Muscle layer of colon (tissue), 2 donors: ENCODE results near the gene GRHPR.

Experiments used
- H3K27ac ChIP-seq: one replicate; pipeline ENCODE4 v1.7.0; 2013; ENCODE audit warnings: low read depth, mild to moderate bottlenecking, low read length, moderate library complexity
- H3K27me3 ChIP-seq, 2 donors: one replicate each; pipeline ENCODE4 v1.7.0; 2013; ENCODE audit warnings: low read length in 2 of 2, mild to moderate bottlenecking in 2 of 2; ENCODE audit not compliant: insufficient read depth in 2 of 2, control insufficient read depth in 1 of 2
- H3K36me3 ChIP-seq: one replicate; pipeline ENCODE4 v1.7.0; 2013; ENCODE audit warnings: mild to moderate bottlenecking, low read length; ENCODE audit not compliant: insufficient read depth
- H3K4me1 ChIP-seq: one replicate; pipeline ENCODE4 v1.7.0; 2013; ENCODE audit warnings: mild to moderate bottlenecking, low read length; ENCODE audit not compliant: insufficient read depth
- H3K4me3 ChIP-seq, 2 donors: one replicate each; pipeline ENCODE4 v1.7.0; 2013; ENCODE audit warnings: low read length in 2 of 2, low read depth in 1 of 2, mild to moderate bottlenecking in 1 of 2, moderate library complexity in 1 of 2
- H3K9ac ChIP-seq: one replicate; pipeline ENCODE4 v1.7.0; 2013; ENCODE audit warnings: low read length
- H3K9me3 ChIP-seq: one replicate; pipeline ENCODE4 v1.7.0; 2013; ENCODE audit warnings: mild to moderate bottlenecking, low read length
- donor health status: abdominal sarcoma.
- donor health status: Adenocarcinoma of cecum.

The GRHPR gene

DNA sequence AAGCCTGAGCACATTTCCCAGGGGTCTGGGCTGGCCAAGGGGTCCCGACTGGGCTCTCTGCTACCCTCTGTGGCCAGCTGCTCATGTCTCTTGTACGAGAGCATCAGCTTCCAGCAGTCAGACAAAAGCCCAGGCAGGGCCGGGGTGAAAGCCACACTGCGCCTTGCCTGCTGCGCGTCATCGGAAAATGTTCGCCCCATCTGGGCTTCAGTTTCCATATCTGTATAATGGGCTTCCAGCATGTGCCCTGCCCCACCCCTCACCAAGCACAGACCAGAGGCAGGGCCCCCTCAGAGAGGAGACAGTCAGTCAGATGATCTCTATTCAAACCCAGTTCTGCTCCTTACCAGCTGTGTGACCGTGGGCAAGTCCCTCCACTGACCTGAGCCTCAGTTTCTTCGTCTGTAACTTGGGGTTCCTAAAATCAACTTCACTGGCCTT lies 8.0 kb upstream of the GRHPR start:
- H3K4me3 ChIP-seq: no peak overlapping the region
- no peaks in the 10 kb centered on the region for H3K27me3 ChIP-seq
- no peaks in the 10 kb centered on the region for H3K36me3 ChIP-seq
- H3K9ac ChIP-seq: no peak overlapping the region
- peak overlapping the region; percentile 14 for H3K27ac ChIP-seq
- no peaks in the 10 kb centered on the region for H3K9me3 ChIP-seq
- H3K4me1 ChIP-seq: peaks cover 8% of the 10 kb centered on the region

DNA sequence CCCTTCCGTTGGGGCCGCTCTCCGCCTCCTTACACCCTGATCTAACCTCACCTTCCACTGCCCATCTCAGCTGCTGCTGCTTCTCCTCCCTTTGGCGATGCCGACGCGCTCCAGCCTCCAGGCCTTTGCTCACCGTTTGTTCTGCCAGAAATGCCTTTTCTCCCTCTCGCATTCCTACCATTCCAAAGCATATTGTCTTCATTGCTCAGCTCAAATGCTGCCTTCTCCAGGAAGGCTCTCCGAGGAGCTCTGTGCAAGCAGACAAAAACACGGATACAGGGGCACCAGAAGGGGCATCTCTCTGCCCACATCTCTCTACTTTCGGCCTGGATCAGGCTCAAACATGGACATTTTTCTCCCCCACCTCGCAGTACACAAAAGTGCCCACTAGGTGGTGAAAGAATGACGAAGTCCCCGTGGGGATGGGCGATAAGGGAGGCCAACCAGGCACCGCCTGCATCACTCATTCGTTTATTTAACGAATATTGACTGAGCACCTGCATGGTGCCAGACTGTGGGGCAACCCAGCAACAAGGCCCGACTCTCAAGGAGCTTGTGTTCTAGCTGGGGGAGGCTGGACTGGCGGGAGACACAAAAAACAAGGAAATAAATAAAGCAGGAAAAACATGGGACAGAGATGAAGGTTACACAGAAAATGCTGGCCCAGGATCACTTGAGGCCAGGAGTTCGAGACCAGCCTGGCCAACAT lies 7.3 kb upstream of the GRHPR start:
- Histone ChIP-seq H3K9me3 (no peaks in the 10 kb centered on the region), H3K27ac (peak overlapping the region; percentile 14), H3K4me1 (peaks cover 8% of the 10 kb centered on the region), H3K27me3 (no peaks in the 10 kb centered on the region), H3K36me3 (no peaks in the 10 kb centered on the region), H3K4me3 (peak overlapping the region in 1 of 2 donors; percentile 53), H3K9ac (no peak overlapping the region)

DNA sequence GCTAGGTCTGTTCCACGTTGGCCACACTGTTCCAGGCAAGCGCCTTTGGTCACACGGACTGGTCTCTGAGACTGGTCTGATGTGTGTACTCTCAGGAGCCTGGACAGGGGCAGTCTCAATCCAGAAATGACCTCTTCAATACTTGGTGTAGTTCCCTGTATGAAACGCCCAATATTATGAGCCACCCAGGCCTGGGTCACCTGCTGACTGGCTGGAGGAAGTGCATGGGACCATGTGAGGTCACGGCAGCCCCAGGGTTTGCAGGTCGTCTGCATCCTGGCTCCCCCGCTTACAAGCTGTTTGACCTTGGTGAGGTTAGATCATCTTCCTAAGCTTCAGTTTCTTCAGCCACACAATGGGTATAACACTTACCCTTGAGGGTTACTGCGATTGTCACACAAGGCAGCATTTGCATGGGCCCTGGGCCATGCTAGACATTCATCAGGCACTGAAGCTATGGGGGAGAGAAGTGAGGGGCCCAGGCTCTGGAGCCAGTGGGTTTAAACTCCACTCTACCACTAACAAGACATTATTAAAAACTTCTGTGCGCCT lies 5.2 kb upstream of the GRHPR start:
- no peaks in the 10 kb centered on the region for H3K27me3 ChIP-seq
- no peaks in the 10 kb centered on the region for H3K9me3 ChIP-seq
- H3K27ac ChIP-seq: no peak overlapping the region
- H3K36me3 ChIP-seq: no peaks in the 10 kb centered on the region
- H3K9ac ChIP-seq: no peak overlapping the region
- no peak overlapping the region for H3K4me3 ChIP-seq
- H3K4me1 ChIP-seq: peaks cover 13% of the 10 kb centered on the region

DNA sequence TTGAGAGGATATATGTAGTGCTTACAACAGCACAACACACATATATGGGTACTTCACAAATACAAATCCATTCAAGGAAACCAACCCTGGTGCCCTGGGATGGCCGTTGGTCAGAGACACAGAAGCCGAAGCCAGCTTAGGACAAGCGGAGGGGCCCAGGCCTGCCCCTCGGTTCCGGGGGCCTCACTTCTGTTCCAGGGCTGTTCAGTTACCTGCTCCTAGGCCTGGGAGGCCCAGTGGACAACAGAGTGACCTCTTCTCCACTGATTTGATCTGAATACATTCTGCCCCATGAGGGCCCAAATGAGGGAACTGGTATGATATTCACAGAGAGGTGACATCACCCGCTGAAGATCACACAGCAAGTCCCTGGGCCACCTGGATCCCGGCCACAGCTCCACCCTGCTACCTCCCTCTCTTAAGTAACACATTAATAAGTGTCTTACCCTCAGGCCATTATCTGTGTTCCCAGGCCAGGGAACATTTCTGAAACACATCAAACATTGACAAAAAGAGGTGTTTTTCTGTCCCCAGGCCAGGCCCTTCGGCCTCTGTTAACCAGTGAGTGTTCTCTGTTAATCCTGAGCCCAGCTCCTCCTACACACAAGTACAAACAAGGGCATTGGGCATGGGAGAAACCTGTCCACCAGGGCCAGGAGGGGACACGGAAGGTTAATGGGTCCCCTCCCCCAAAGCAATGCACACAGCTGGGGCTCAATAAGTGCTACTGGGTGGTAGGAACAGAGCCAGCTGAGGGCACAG lies 4.5 kb upstream of the GRHPR start:
- Histone ChIP-seq H3K9ac (no peak overlapping the region), H3K4me3 (no peak overlapping the region), H3K27ac (no peak overlapping the region)

DNA sequence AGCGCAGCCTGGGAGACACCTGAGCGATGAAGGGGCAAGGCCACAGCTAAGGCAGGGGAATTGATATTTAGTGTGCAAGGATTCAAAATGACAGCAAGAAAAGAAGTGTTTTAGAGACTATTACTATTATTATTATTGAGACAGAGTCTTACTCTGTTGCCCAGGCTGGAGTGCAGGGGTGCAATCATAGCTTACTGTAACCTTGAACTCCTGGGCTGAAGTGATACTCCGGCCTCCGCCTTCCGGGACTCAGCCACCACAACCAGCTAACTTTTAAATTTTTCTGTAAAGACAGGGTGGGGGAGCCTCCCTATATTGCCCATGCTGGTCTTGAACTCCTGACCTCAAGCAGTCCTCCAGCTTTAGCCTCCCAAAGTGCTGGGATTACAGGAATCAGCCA lies 3.3 kb upstream of the GRHPR start:
- Histone ChIP-seq H3K9ac (no peak overlapping the region), H3K9me3 (no peaks in the 10 kb centered on the region), H3K27me3 (no peaks in the 10 kb centered on the region), H3K27ac (no peak overlapping the region), H3K36me3 (no peaks in the 10 kb centered on the region), H3K4me3 (no peak overlapping the region), H3K4me1 (peaks cover 24% of the 10 kb centered on the region)

More for the DNA sequence above, 4.5 kb upstream of the GRHPR start:
- Histone ChIP-seq H3K36me3 (no peaks in the 10 kb centered on the region), H3K4me1 (peaks cover 13% of the 10 kb centered on the region), H3K27me3 (no peaks in the 10 kb centered on the region), H3K9me3 (no peaks in the 10 kb centered on the region)

DNA sequence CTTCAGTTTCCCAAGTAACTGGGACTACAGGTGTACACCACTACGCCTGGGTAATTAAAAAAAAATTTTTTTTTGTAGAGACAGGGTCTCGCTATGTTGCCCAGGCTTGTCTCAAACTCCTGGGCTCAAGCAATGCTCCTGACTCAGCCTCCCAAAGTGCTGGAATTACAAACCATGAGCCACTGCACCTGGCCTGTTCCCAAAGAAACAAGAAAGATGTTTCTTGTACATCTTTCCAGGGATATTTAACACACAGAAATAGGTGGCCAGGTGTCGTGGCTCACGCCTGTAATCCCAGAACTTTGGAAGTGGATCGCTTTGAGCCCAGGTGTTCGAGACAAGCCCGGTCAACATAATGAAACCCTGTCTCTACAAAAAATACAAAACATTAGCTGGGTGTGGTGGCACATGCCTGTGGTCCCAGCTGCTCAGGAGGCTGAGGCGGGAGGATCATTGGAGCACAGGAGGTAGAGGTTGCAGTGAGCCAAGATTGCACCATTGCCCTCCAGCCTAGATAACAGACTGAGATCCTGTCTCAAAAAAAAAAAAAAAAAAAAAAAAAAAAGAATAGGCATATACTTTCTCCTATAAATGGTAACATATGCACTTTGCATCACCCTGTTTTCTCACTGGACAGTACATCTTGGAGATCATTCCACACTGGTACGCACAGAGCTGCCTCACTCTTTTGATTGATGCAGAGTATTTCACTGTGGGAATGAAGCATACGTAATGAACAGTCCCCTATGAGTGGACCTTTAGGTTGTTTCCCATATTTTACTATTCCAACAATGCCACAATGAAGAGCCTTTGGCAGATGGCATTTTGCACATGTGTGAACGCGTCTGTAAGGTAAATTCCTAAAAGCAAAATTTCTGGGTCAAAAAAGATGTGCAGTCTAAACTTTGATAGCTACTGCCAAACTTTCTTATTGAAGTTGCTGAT lies 2.0 kb upstream of the GRHPR start:
- no peak overlapping the region for H3K27ac ChIP-seq
- no peaks in the 10 kb centered on the region for H3K27me3 ChIP-seq
- H3K9me3 ChIP-seq: no peaks in the 10 kb centered on the region
- no peaks in the 10 kb centered on the region for H3K36me3 ChIP-seq
- no peak overlapping the region for H3K4me3 ChIP-seq
- peaks cover 29% of the 10 kb centered on the region for H3K4me1 ChIP-seq
- no peak overlapping the region for H3K9ac ChIP-seq

DNA sequence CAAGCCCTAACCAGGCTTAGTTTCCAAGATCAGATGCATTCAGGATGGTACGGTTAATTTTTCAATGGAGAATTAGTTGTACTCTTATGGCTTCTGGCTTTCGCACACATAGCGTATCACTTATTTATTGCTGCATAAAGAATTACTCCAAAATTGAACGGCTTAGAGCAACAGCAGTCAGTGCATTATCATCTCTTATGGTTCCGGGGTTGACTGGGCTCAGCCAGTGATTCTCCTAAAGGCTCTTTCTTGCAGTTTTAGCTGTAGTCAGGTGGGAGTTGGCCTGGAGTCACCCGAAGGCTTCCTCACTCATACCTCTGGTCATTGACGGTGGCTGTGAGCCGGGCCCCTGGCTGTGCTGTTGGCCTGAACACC lies 595 bp upstream of the GRHPR start:
- peak overlapping the region; percentile 83 to 88 for H3K4me3 ChIP-seq
- no peaks in the 10 kb centered on the region for H3K9me3 ChIP-seq
- peak overlapping the region; percentile 53 for H3K9ac ChIP-seq
- H3K27ac ChIP-seq: peak overlapping the region; percentile 86
- peaks cover 29% of the 10 kb centered on the region for H3K4me1 ChIP-seq
- no peaks in the 10 kb centered on the region for H3K27me3 ChIP-seq
- H3K36me3 ChIP-seq: peaks cover 9% of the 10 kb centered on the region

DNA sequence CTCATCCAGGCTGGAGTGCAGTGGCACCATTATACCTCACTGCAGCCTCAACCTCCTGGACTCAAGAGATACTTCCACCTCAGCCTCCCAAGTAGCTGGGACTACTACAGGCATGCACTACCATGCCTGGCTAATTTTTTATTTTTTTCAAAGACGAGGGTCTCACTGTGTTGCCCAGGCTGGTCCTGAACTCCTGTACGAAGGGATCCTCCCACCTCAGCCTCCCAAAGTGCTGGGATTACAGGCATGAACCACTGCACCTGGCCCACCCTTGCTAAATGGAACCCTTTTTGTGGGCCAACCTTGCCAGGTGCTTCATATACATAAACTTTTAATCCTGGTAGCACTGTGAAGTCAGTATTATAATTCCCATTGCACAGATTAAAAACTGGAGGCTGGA lies 1.0 kb downstream of the GRHPR start:
- H3K4me1 ChIP-seq: peaks cover 29% of the 10 kb centered on the region
- H3K9ac ChIP-seq: peak overlapping the region; percentile 41
- no peaks in the 10 kb centered on the region for H3K27me3 ChIP-seq
- no peaks in the 10 kb centered on the region for H3K9me3 ChIP-seq
- peak overlapping the region; percentile 83 to 88 for H3K4me3 ChIP-seq
- H3K27ac ChIP-seq: no peak overlapping the region
- H3K36me3 ChIP-seq: peaks cover 23% of the 10 kb centered on the region

DNA sequence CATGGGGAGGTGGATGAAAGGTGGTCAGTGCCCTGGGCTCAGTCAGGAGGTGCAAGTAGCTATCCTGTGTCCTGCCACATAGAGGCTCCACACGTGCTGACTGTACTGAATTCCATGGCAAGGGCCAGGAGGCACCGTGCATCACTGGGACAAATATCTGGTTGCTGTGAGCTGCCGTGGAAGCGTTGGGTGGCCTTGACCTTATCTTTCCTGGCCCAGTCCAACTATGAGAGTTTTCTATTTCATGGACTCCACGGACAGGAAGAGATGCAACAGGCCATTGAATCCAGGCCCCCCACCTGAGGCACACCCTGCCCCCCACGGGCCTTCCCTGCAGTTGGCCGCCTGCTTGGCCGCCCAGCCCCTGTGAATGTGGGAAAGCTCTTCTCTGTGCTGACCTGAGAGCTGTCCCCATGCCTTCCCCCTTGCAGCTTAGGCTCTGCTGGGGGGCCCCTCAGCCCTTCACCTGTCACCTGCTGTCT lies 1.7 kb downstream of the GRHPR start:
- peaks cover 30% of the 10 kb centered on the region for H3K36me3 ChIP-seq
- no peak overlapping the region for H3K9ac ChIP-seq
- no peaks in the 10 kb centered on the region for H3K9me3 ChIP-seq
- no peak overlapping the region for H3K27ac ChIP-seq
- no peaks in the 10 kb centered on the region for H3K27me3 ChIP-seq
- H3K4me3 ChIP-seq: peak overlapping the region in 1 of 2 donors; percentile 83
- peaks cover 29% of the 10 kb centered on the region for H3K4me1 ChIP-seq

DNA sequence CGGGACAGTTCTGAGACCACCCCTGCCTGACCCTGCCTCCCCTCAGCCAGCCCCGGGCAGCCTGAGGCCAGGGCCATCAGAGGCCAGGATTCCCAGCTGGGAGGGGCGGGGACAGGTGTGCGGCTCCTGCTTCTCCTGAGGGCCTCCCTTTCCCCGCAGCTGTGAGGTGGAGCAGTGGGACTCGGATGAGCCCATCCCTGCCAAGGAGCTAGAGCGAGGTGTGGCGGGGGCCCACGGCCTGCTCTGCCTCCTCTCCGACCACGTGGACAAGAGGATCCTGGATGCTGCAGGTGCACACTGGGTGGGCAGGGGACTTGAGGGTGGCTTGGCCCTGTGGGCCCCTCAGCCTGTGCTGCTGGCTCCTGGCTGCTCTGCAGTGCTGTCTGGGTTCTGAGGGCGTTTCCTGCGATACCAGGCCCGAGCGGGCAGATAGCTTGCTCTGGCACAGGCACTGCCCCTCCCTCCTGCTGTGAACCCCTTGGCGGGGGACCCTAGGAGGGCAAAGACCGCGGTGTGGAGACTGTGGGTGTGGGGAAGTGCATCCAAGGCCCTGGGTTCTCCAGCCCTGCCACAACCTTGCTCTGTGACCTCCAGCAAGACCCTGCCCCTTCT lies 2.3 kb downstream of the GRHPR start:
- H3K4me1 ChIP-seq: peaks cover 29% of the 10 kb centered on the region
- peaks cover 36% of the 10 kb centered on the region for H3K36me3 ChIP-seq
- H3K9me3 ChIP-seq: no peaks in the 10 kb centered on the region
- no peak overlapping the region for H3K4me3 ChIP-seq
- H3K9ac ChIP-seq: no peak overlapping the region
- no peak overlapping the region for H3K27ac ChIP-seq
- no peaks in the 10 kb centered on the region for H3K27me3 ChIP-seq
